HL-60 (cell line): Measurements from ENCODE around the gene SCARF1.

Experiments
- DNase-seq, 2 experiments: peaks; one replicate each; pipeline ENCODE4 v3.0.0-alpha.2; 2010 to 2020; ENCODE audit warnings: low read depth in 1 of 2, low spot score in 1 of 2
- H3K27ac ChIP-seq: fragments of 250-450 bp; sonication (Bioruptor Pico); replicated peaks from 2 replicates; pipeline ENCODE4 v1.5.1; 2020; ENCODE audit warnings: mild to moderate bottlenecking, moderate library complexity
- H3K27me3 ChIP-seq: fragments of 250-450 bp; sonication (Bioruptor Pico); 2 replicates; pipeline ENCODE4 v1.5.1; 2021; ENCODE audit warnings: mild to moderate bottlenecking, moderate library complexity; ENCODE audit not compliant: insufficient read depth, poor library complexity, severe bottlenecking
- H3K4me3 ChIP-seq: replicated peaks from 2 replicates; pipeline ENCODE4 v1.5.1; 2011; ENCODE audit warnings: mild to moderate bottlenecking, control low read depth, low read length; ENCODE audit not compliant: insufficient read depth
- CTCF ChIP-seq: IDR thresholded peaks from one replicate; pipeline ENCODE4 v1.5.1; 2011; ENCODE audit warnings: low read length, control low read depth, inconsistent platforms; ENCODE audit not compliant: insufficient read depth
- GABPA ChIP-seq: IDR thresholded peaks from 2 replicates; pipeline ENCODE4 v1.6.1; 2012; ENCODE audit warnings: low read depth
- POLR2AphosphoS5 ChIP-seq: IDR thresholded peaks from 2 replicates; pipeline ENCODE4 v1.6.1; 2012; ENCODE audit warnings: low read depth
- REST ChIP-seq: IDR thresholded peaks from 2 replicates; pipeline ENCODE4 v1.6.1; 2012; ENCODE audit warnings: low read depth; ENCODE audit not compliant: insufficient replicate concordance
- SPI1 ChIP-seq: IDR thresholded peaks from 2 replicates; pipeline ENCODE4 v1.6.1; 2012; ENCODE audit warnings: low read depth, mild to moderate bottlenecking, borderline replicate concordance

The SCARF1 gene

GRCh38 chr17:1648963-1649843 is 3.7 kb upstream of the SCARF1 start:
- TF ChIP-seq CTCF (peak; percentile 49), GABPA (no peak)
- Histone ChIP-seq H3K4me3 (peak overlapping the region; percentile 46), H3K27me3 (no peaks in the 10 kb centered on the region), H3K27ac (peak overlapping the region; percentile 62)
- DNase-seq = peak; percentile 75 to 80

GRCh38 chr17:1648173-1648962 is 2.8 kb upstream of the SCARF1 start:
- TF ChIP-seq REST (no peak), SPI1 (no peak), GABPA (no peak), CTCF (no peak), POLR2AphosphoS5 (no peak)
- peak in 1 of 2 experiments; percentile 1 for DNase-seq
- Histone ChIP-seq H3K27me3 (no peaks in the 10 kb centered on the region), H3K4me3 (no peak overlapping the region), H3K27ac (peak overlapping the region; percentile 46)

- no peak for DNase-seq
- TF ChIP-seq REST = no peak
- TF ChIP-seq SPI1 = no peak
- no peak for TF ChIP-seq CTCF
- no peak for TF ChIP-seq GABPA
- TF ChIP-seq POLR2AphosphoS5 = no peak
- H3K27ac ChIP-seq = no peak overlapping the region
- no peaks in the 10 kb centered on the region for H3K27me3 ChIP-seq
- no peak overlapping the region for H3K4me3 ChIP-seq
Measured at GRCh38 chr17:1647802-1648171, 2.3 kb upstream of the SCARF1 start.
